Activated T-helper 1 cell treated with anti-CD3 and anti-CD28 coated beads, Interleukin-2, amount 50 U/mL, for 16 hours (primary cell): ENCODE measurements around the gene UBE3A.
"Not testable (repeated sequence)": the region's sequence is repeated elsewhere in the genome, so short reads cannot be mapped to it uniquely, and the experiment has no call there.

Source experiments
- DNase-seq, 2 donors: peaks; one replicate each; pipeline ENCODE4 v3.0.0-alpha.2; 2020; ENCODE audit warnings: low read depth in 1 of 2, low spot score in 1 of 2

UBE3A gene

DNA sequence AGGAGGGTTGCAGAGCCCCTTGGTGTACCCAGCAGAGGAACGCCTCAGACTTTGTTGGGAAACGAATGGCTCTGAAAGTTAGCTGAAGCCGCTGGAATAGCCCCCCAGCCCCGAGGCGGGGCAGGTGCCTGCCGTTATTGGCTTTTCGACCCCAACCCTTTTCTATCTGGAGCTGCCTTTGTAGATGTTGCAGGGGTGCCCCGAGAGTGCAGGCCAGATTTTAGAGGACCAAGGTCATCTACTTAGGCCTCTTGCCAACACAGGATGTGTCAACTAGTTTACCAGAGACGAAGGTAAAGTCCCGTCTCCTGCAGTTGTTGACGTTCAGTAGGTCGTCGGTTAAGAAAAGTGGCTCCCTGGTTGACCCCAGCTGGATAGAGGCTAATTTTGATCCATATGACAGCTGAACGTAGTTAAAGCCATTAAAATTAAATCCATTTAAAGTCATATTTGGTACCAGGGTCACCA is 579 bp upstream of the UBE3A start:
- DNase-seq, result no peak

DNA sequence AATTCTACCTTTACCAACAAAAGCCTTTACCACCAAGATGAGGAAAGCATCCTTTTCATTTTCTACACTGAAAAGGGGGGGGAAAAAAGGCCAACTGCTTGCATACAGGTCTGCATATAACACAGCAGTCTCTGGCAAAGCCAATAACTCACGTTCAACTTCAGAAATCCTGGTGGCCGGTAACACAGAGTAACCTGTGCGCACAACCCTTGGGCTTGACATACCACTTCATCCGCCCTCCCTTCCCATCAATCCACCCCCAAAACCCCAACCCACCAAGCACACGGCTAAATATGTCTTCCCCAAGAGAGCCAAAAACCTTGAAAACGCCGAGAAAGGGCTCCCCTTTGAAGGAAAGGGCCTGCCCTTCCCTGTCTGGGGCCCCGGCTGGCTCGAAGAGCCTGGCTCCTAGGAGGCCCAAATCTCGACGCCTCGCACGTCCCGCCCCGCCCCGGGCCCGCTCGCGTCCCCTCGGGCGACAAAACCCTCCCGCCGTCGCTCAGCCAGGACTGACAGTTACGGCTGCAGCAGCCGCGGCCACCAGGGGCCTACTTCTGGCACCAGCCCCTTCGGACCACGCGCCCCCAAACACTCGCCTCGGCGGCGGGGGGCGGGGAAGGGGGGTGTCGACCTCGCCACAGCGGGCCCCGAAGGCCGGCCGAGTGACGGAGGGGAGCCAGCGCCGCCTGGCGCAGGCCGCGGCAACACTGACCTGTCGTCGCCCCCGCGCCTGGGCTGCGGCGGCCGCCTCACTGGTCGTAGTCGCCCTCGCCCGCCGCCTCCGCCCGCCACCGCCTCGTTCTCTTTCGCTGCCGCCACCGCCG is 835 bp downstream of the UBE3A start:
- DNase-seq, result peak; percentile 15 to 36

DNA sequence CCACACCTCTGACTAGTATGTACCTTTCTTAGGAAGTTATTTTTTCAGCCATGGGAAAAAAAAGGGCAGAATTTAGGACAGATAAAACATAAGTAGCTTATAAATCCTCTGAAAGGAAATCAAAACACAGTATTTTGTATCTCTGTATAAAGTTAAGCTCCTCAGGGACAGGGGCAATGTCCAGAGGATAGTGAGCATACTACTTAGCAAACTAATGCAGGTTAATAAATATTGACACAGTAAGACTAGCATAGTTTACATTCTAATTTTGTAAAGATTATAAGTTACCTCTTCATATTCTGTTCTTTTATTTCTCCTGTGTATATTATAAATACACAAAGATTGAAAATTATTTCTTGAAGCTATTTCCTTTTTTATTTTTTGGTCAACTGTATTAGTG is 2.1 kb downstream of the UBE3A start:
- no peak for DNase-seq

DNA sequence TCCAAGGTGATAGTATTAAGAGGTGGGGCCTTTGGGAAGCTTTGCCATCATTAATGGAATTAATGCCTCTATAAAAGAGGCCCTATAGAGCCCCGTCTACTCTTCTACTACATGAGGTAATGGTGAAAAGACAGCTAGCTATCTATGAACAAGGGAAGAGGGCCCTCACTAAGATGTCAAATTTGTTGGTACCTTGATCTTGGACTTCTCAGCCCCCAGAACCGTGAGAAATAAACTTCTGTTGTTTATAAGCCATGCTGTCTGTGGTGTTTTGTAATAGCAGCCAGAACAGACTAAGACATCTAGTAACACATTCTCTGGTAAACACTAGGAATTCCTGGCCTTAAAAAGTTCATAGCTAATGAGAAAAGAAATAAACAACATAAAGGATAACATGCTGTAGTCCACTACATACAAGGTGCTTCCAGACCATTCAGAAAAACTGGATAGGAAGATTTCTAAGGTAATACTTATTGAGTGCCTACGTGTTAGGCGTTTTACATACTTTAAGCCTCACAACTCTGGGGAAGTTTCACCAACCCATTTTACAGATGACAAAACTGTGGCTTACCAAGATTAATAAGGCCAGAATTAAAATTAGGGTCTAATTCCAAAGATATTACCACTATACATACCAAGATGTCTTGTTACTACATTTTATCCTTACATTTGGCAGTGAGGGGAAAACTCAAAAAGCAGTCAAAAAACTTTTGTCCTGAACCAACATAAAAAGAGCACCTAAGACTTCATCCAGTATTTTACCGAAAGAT is 3.2 kb downstream of the UBE3A start:
- DNase-seq, result no peak

DNA sequence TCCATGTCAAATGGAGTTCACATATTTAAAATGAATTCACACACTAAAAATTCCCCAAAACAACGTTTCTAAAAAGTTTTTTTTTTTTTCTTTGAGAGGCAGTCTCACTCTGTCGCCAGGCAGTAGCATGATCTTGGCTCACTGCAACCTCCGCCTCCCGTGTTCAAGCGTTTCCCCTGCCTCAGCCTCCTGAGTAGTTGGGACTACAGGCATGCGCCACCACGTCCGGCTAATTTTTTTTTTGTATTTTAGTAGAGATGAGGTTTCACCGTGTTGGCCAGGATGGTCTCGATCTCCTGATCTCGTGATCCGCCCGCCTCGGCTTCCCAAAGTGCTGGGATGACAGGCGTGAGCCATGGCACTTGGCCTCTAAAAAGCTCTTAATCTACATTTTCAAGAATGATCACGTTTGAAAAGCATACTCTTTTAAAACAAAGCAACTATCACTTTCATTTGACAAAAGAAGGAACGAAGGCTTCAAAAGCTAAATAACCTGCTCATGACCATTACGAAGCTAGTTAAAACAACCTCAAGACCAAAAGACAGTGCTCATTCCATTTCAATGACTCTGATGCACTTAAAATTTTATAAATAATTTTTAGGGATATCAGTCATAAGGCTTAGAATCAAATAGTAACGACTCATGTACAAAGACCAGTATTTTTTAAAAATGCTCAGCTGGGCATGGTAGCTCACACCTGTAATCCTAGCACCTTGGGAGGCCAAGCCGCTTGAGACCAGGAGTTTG is 5.5 kb downstream of the UBE3A start:
- no peak for DNase-seq

DNA sequence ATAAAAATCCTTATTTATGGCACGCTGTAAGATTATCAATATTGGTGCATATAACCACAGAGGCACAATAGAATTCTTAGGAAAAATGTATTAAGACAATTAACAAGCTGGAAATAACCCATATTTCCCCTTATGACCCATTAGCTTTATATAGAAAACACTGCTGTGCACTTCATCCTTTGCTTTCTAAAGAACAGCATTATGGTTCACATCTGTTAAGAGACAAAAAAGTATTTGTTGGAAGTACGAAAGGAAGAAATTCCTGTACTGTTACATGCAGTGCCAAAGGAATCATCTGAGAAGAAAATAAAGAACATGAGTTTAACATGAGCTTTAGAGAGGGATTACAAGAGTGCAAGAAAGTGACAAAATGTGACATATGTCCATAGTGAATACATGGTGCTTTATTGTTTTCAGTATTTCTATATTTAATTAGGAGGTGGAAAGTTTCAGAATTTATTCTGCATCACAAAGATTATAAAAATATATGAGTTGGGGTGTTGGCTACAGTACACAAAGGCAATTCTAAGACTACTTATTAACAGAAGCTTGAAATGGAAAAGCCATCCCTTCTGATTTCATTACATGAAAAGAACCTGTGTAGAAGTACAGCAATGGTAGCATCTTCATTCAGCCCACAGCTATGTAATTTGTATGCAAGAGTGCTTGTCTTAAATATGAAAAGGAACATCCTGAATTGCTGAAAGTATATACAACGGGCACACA is 6.8 kb downstream of the UBE3A start:
- no peak for DNase-seq

DNA sequence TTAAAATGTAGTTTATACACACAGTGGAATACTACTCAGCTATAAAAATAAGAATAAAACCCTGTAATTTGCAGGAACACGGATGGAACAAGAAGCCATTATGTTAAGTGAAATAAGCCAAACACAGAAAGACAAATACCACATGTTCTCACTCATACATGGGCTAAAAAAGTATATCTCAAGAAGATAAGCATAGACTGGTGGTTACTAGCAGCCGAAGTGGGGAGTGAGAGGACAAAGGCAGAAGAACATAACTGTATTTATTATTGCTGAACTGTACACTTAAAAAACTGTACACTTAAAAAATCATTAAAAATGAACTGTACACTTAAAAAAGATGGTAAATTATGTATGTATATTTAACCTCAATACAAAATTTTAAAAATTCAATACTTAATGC is 11.0 kb downstream of the UBE3A start:
- no peak for DNase-seq

DNA sequence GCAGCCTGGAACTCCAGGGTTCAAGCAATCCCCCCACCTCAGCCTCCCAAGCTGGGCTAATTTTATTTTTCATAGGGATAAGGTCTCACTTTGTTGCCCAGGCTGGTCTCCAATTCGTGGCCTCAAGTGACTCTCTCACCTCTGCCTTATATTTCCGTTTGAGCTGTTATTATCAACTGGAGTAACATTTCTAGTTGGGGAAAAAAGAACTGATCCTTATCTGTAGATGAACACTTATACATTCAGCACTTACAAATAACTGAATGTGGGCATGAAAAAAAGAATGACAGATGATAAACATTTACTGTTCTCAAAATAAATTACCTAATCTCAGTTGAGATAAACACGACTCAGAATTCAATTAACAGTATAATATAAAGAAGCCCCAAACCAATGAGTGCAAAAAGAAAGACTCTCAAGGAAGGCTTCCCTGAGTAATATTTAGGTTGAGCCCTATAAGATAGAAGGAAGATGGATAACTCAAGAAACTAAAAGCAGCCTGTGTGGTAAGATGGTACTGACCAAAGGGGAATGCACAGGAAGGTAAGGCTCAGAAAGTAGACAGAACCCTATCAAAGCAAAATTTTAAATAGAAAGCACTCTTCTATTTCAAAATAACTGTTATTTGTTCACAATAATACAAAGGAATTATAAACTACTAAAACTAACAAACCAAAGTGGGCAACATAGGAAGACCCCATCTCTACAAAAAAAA is 11.8 kb downstream of the UBE3A start:
- no peak for DNase-seq

DNA sequence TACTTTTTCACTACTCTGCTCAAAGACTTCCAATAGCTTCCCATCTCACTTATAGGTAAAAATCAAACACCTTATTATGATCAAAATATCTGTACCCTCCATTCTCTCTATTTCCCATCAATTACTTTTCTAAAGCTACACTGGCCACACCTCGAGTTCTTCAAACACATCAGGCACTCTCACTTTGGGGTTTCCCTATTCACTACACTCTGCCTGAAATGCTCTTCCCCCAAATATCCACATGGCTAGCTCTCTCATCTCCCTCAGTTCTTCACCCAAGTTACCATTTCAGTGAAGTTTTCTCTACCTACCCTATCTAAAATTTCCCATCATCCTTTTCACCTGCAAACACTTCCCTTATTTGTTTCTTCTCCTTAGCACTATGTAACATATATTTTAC is 14.8 kb downstream of the UBE3A start:
- DNase-seq, result no peak

DNA sequence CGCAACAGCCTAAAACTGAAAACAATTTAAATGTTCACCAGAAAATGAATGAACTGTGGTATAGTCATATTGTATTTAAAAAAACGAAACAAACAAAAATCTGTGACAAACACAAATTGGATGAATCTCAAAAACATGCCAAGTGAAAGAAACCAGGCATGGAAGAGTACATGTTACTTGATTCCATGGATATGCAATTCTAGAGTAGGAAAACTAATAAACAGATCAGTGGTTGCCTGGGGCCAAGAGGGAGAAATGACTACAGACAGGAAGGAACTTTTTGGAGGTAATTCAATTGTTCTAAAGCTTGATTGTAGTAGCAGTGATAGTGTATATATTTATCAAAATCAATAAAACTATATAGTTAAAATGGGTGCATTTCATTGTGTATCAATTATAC is 16.8 kb downstream of the UBE3A start:
- no peak for DNase-seq

DNA sequence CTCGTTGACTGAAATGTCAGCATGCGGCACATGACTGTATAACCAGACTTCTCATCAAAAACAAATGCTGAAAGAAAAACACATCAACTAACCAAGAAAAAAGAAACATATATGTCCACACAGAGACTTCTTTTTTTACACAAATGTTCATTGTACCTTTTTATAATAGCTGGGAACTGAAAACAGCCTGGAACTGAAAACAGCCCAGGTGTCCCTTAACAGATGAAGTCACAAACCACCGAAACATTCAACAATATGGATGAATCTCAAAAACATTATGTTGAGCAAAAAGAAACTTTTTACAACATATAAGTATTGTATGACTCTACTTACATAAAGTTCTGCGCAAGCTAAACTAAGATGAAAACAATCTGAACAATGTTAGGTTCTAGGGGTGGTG is 20.6 kb downstream of the UBE3A start:
- DNase-seq, result no peak

DNA sequence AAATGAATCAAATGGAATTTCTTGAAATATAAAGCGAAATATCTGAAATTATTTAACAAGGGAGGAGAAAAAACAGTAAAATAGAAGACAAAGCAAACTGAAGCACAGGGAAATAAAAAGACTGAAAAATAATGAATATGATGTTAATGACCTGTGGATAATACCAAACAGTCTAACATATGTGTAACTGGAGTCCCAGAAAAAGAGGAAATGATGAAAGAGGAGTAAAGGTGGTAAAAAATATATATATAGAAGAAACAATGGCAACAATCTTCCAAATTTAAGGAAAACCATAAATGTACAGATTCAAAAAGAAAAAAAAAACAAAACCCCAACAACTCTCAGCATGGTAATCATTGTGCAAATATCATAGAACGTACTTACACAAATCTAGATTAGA is 21.2 kb downstream of the UBE3A start:
- no peak for DNase-seq

DNA sequence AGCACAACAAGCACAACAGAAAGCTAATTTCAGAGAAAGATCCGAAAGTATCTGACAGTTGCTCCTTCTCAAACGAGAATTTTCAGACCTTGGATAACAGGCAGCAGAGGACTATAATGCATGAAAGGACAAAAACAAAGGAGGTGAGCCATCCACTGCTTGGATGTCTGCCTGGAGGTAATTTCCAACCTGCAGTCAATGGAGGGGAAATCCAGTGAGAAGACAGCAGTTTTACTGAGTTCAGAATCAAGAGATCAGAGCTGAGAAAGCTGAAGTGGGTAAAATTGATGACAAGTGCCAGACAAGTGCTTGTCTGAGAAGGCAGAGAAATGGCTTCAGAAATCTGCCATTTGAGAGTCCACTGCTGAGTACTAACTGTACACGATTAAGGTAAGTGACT is 22.1 kb downstream of the UBE3A start:
- DNase-seq, result no peak

DNA sequence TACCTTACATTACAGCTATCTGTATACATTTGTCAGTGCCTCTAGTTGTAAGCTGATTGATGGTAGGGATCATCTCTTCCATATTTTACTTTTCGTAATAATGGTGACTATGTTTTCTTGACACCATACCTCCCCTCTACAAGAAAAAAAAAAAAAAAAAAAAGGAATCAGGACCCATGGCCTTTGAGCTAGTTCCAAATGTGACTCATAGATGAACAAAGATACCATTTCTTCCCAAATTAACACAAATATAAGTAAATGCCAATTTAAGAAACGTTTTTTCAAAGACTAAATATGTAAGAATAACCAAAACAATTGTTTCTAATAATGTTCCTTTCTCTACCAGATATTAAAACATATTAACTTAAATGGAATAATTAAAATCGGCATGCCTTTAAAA is 23.1 kb downstream of the UBE3A start:
- DNase-seq, result no peak

DNA sequence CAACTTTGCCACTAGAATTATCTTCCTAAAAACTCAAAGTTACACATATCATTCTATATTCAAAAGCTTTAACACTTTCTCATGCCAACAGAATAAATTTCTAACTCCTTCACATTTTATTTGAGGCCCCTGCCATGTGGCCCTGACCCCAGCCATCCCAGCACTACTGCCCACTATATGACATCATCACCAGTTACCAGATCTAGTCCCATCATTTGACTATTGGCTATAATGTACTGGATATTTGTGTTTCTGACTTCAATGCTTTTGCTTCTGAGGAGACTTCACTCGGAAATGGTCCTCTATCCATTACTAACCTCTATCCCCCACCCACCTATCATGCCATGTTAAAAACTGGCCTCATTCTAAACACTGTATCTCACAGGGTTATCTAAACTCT is 23.6 kb downstream of the UBE3A start:
- no peak for DNase-seq

DNA sequence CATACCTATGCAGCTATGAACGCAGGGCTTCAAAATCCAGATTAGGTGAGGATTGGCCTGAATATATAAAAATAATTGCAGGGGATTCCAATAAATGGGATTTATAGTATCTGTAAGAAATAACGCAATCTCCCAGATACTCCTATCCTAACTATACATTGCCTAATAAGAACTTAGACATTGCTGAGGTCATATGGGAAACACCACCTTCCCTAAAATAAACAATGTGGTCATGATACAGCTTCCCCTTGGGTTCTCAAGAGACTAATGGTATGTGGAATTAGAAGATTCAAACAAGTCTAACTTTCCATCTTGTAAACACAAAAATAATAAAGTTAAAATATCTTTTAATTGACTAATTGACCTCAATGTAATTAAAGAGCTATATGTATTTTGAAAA is 28.2 kb downstream of the UBE3A start:
- DNase-seq, result no peak

DNA sequence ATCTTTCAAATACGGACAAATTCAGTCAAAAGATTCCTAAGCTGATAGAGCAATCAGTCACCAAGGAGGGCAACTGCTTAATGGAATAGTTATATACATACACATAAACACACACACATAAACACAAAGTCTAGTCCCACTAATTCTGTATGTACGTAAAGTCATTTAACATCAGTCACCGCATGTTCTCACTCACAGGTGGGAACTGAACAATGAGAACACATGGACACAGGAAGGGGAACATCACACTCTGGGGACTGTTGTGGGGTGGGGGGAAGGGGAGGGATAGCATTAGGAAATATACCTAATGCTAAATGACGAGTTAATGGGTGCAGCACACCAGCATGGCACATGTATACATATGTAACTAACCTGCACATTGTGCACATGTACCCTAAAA is 29.1 kb downstream of the UBE3A start:
- not testable (repeated sequence) for DNase-seq

DNA sequence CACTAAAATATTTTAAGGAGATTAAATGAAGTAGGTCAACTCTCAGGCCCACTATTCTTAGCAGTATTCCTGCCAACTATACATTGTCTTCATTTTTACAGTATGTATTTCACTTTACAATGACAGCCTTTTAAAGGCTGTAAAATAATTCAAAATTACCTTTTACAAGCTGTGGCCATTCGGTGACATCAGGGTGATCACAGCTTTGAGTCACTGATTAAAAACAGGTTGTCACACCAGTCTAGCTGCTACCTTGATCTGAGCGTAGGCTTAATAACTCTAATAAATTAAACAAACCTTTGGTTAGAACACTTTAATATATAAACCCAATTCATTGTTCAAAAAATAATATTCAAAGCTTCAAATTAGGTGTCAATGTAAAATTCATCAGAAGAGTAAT is 29.9 kb downstream of the UBE3A start:
- DNase-seq, result no peak

DNA sequence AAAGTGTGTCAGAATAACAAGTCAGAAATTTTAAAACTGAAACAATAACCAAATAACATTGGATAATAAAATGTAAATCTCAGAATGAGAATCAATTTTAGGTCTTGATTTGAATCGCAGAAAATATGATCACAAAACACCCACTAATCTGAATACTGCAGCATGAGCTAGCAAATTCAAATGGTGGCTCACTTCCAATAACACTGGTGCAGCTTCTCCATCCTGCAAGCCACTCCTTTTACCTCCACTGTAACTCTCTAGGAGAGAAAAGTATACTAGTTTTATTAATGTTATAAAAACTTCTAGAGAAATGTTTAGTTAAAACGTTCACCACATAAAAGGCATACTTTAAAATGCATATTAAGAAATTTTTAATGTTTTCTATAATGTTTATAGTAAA is 30.4 kb downstream of the UBE3A start:
- no peak for DNase-seq

DNA sequence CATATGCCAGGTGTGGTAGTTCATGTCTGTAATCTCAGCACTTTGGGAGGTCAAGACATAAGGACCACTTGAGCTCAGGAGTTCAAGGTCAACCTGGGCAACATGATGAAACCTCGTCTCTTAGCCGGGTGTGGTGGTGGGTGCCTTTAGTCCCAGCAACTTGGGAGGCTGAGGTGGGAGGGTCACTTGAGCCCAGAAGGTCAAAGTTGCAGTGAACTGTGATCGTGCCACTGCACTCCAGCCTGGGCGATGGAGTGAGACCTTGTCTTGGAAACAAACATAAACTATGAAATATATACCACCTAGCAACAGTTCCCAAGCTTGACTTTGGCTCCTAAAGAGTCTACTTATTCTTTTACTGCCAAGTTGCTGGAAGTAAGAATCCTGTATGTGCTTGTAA is 30.9 kb downstream of the UBE3A start:
- no peak for DNase-seq

DNA sequence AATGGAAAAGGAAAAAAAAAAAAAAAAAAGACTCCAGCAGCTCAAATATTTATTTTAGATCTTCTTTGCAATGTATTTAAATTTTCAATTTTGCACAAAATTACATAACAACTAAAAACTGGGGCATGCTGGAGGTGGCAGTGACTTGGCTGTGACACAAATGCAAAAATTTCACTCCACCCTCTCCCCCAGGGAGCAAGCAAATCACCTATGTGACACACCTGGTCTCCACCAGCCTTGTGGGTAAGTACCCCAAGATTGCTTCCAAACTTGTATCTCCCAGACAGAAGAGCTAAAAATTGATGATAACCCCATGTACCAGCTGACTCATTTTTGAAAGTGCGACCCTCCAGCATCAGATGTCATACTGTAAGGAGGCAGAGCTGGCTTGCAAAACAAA is 32.0 kb downstream of the UBE3A start:
- DNase-seq, result no peak
